Natural killer cell (primary cell): ENCODE data around the gene METTL24. TPM values are rescaled to one million over a fixed set of nuclear protein-coding genes. Genes with fewer than 3 reads are reported as not detected.
"Not testable (repeated sequence)": the region's sequence is repeated elsewhere in the genome, so short reads cannot be mapped to it uniquely, and the experiment has no call there.

Experiments
- ATAC-seq, 3 donors: fragments of 150-1000 bp in 2 of 3; fragments of 200-7000 bp in 1 of 3; cut with Tn5 transposase; 1 replicate in 1 of 3; 2 replicates in 2 of 3; pipeline ENCODE4 v1.10.0; 2021; ENCODE audit warnings: mild to moderate bottlenecking in 2 of 3, moderate library complexity in 2 of 3
- DNase-seq, 2 donors: peaks; one replicate each; pipeline versions ENCODE4 v3.0.0 to v3.0.0-alpha.2; 2013 to 2021; ENCODE audit warnings: mixed read lengths in 1 of 2
- H3K27ac ChIP-seq: one replicate; pipeline ENCODE4 v1.5.1; 2013; ENCODE audit warnings: mild to moderate bottlenecking, low read length
- H3K27me3 ChIP-seq: one replicate; pipeline ENCODE4 v1.6.1; 2013; ENCODE audit warnings: low read length; ENCODE audit not compliant: control insufficient read depth, insufficient read depth
- H3K36me3 ChIP-seq: one replicate; pipeline ENCODE4 v1.6.1; 2013; ENCODE audit warnings: low read length; ENCODE audit not compliant: control insufficient read depth, insufficient read depth
- H3K4me1 ChIP-seq: one replicate; pipeline ENCODE4 v1.6.1; 2013; ENCODE audit warnings: low read length; ENCODE audit not compliant: control insufficient read depth, insufficient read depth
- H3K4me3 ChIP-seq: one replicate; pipeline ENCODE4 v1.5.1; 2013; ENCODE audit warnings: low read length
- H3K9me3 ChIP-seq: one replicate; pipeline ENCODE4 v1.6.1; 2013; ENCODE audit warnings: low read length; ENCODE audit not compliant: control insufficient read depth, insufficient read depth
- H3K27ac Mint-ChIP-seq, 2 donors: one replicate each; pipeline ENCODE4 v1.8.0; 2022; ENCODE audit warnings: mild to moderate bottlenecking in 2 of 2, mixed read lengths in 2 of 2, moderate library complexity in 1 of 2
- H3K27me3 Mint-ChIP-seq, 2 donors: one replicate each; pipeline ENCODE4 v1.8.0; 2022; ENCODE audit warnings: low read depth in 2 of 2, mixed read lengths in 2 of 2
- H3K36me3 Mint-ChIP-seq: one replicate; pipeline ENCODE4 v1.8.0; 2022; ENCODE audit warnings: mixed read lengths
- H3K4me1 Mint-ChIP-seq, 2 donors: one replicate each; pipeline ENCODE4 v1.8.0; 2022; ENCODE audit warnings: mixed read lengths in 2 of 2
- H3K4me3 Mint-ChIP-seq: one replicate; pipeline ENCODE4 v1.8.0; 2022; ENCODE audit warnings: mild to moderate bottlenecking, moderate library complexity, mixed read lengths
- H3K9me3 Mint-ChIP-seq, 2 donors: one replicate each; pipeline ENCODE4 v1.8.0; 2022; ENCODE audit warnings: mixed read lengths in 2 of 2
- WGBS: methylation state at CpG from one replicate; pipeline ENCODE4 v1.1.7; 2013; ENCODE audit warnings: missing lambda C conversion rate; ENCODE audit not compliant: insufficient coverage; 5-methylcytosine and 5-hydroxymethylcytosine counted together
- intact Hi-C: fragments of 100-400 bp; cut with micrococcal nuclease; formaldehyde crosslinking; loops from one replicate; pipeline ENCODE4 v1.14.2; 2022
- total RNA-seq, 4 donors: library from RNA; stranded (reverse); fragments of 120-200 nt in 1 of 4; gene quantifications; one replicate each; pipeline versions ENCODE4 v1.2.3 to v1.2.4, GENCODE V29; 2013 to 2022
- TF ChIP-seq, protein P1 (sequence below): fragments of 200-600 bp; IDR thresholded peaks from one replicate; pipeline ENCODE4 v1.8.0; 2022; ENCODE audit warnings: antibody characterized with exemption

Gene METTL24
- total RNA-seq, 3 donors from 2014 or later (not counting 1 experiment from before 2014, with no cell fraction given) = 0.24 to 1.00 TPM; not detected in 1

DNA sequence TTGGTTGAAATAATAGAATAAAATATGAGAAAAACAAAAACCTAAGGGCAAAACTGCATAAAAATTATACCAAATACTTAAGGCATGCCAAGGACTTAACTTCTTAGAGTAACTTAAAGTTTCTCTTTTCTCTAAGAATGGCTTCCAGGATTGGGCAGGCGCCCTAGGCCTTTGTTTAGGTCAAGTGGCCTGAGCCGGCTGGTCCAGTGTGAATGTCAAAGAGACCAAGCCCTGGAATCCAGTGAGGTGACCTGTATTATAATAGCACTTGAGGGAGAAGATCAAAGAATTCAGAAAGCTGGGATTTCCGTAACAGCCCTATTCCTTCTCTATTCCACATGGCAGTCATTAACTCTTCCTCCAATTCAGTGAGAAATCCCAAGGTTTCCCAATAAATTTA, 6.6 kb downstream of the METTL24 start:
- H3K9me3 ChIP-seq = no peaks in the 10 kb centered on the region
- TF ChIP-seq, protein P1, sequence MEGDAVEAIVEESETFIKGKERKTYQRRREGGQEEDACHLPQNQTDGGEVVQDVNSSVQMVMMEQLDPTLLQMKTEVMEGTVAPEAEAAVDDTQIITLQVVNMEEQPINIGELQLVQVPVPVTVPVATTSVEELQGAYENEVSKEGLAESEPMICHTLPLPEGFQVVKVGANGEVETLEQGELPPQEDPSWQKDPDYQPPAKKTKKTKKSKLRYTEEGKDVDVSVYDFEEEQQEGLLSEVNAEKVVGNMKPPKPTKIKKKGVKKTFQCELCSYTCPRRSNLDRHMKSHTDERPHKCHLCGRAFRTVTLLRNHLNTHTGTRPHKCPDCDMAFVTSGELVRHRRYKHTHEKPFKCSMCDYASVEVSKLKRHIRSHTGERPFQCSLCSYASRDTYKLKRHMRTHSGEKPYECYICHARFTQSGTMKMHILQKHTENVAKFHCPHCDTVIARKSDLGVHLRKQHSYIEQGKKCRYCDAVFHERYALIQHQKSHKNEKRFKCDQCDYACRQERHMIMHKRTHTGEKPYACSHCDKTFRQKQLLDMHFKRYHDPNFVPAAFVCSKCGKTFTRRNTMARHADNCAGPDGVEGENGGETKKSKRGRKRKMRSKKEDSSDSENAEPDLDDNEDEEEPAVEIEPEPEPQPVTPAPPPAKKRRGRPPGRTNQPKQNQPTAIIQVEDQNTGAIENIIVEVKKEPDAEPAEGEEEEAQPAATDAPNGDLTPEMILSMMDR = no peak
- no peaks in the 10 kb centered on the region for H3K4me1 ChIP-seq
- no peak overlapping the region for H3K4me3 ChIP-seq
- H3K36me3 Mint-ChIP-seq = no peaks in the 10 kb centered on the region
- DNase-seq (no peak), ATAC-seq (no peak)
- no peaks in the 10 kb centered on the region for H3K9me3 Mint-ChIP-seq
- H3K4me1 Mint-ChIP-seq = peaks cover 0 to 2% of the 10 kb centered on the region in 2 donors
- H3K27ac Mint-ChIP-seq = no peak overlapping the region
- peaks cover 1% of the 10 kb centered on the region for H3K27me3 ChIP-seq
- H3K27ac ChIP-seq = no peak overlapping the region
- intact Hi-C loops = no loop called here
- H3K36me3 ChIP-seq = no peaks in the 10 kb centered on the region
- WGBS = 86% methylated on average over 2 of the region's 3 CpGs
- H3K27me3 Mint-ChIP-seq = peaks cover 10 to 15% of the 10 kb centered on the region in 2 donors
- no peak overlapping the region for H3K4me3 Mint-ChIP-seq

DNA sequence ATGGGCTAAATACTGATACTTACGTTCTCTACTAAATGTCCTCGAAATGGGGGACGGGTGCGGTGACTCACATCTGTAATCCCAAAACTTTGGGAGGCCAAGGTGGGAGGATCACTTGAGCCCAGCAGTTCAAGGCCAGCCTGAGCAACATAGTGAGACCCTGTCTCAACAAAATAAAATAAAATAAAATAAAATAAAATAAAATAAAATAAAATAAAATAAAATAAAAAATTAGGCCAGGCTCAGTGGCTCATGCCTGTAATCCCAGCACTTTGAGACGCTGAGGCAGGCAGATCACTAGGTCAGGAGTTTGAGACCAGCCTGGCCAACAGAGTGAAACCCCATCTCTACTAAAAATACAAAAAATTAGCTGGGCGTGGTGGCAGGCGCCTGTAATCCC, 7.6 kb downstream of the METTL24 start:
- DNase-seq, H3K4me1 Mint-ChIP-seq, H3K27ac ChIP-seq, H3K4me3 ChIP-seq, intact Hi-C loops, H3K4me3 Mint-ChIP-seq, H3K9me3 ChIP-seq, H3K27me3 ChIP-seq, H3K27me3 Mint-ChIP-seq, H3K36me3 Mint-ChIP-seq, H3K9me3 Mint-ChIP-seq, H3K36me3 ChIP-seq, H3K27ac Mint-ChIP-seq, H3K4me1 ChIP-seq, ATAC-seq: not testable (repeated sequence)
- WGBS = 100% methylated on average over 5 of the region's 7 CpGs

DNA sequence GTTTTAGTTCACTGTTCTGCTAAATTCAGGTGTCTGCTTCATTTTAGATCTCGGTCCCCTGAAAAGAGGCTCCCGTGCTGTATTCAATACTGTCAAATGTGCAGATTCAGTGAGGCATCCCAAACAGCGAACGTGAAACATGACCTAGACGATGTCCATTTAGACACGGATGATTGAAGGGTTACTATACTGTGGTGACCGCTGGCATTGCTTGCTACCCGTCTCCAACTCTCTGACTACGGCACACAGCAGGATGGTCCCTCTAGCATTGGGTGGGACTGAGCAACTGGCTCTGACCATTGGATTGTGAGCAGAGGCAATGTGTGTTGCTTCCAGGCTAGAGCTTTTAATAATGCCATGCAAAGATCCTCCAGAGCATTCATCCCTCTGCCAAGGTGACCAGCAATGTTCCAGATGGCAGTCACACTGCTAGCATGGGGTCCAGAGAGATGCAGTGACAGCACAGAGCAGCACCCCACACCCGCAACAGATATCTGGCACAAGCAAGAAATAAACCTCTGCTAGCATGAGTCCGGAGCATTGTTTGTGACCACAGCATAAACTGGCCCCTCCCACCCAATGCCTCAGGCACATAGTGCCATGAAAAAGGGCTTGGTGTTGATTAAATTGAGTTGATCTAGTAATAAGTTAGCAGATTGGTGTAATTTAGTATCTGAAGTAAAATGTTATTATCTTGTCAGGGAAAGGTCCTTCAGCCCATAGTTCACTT, 9.0 kb downstream of the METTL24 start:
- WGBS = 93% methylated on average over 11 of the region's 11 CpGs
- no peaks in the 10 kb centered on the region for H3K4me1 ChIP-seq
- H3K36me3 ChIP-seq = no peaks in the 10 kb centered on the region
- H3K4me1 Mint-ChIP-seq = no peaks in the 10 kb centered on the region
- intact Hi-C loops = no loop called here
- TF ChIP-seq, protein P1 = no peak
- no peaks in the 10 kb centered on the region for H3K9me3 Mint-ChIP-seq
- no peak overlapping the region for H3K27ac Mint-ChIP-seq
- H3K27me3 Mint-ChIP-seq = no peaks in the 10 kb centered on the region
- ATAC-seq (no peak), DNase-seq (no peak)
- no peak overlapping the region for H3K27ac ChIP-seq
- no peaks in the 10 kb centered on the region for H3K27me3 ChIP-seq
- H3K4me3 ChIP-seq = no peak overlapping the region
- no peaks in the 10 kb centered on the region for H3K36me3 Mint-ChIP-seq
- no peak overlapping the region for H3K4me3 Mint-ChIP-seq
- no peaks in the 10 kb centered on the region for H3K9me3 ChIP-seq

DNA sequence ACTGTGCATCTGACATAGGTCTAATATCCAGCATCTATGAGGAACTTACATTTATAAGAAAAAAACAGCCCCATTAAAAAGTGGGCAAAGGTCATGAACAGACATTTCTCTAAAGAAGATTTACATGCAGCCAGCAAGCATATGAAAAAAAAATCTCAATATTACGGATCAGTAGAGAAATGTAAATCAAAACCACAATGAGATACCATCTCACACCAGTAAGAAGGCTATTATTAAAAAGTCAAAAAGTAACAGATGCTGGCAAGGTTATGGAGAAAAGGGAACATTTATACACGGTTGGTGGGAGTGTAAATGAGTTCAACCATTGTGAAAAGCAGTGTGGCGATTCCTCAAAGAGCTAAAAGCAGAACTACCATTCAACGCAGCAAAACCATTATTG, 13.1 kb downstream of the METTL24 start:
- H3K27ac Mint-ChIP-seq = no peak overlapping the region
- ATAC-seq (no peak), DNase-seq (no peak)
- H3K27me3 Mint-ChIP-seq = no peaks in the 10 kb centered on the region
- Histone ChIP-seq H3K27me3 (no peaks in the 10 kb centered on the region), H3K9me3 (no peaks in the 10 kb centered on the region), H3K4me3 (no peak overlapping the region), H3K4me1 (no peaks in the 10 kb centered on the region), H3K27ac (no peak overlapping the region), H3K36me3 (no peaks in the 10 kb centered on the region)
- TF ChIP-seq, protein P1 = no peak
- intact Hi-C loops = no loop called here
- H3K4me3 Mint-ChIP-seq = no peak overlapping the region
- no peaks in the 10 kb centered on the region for H3K9me3 Mint-ChIP-seq
- H3K36me3 Mint-ChIP-seq = no peaks in the 10 kb centered on the region
- WGBS = 53% methylated on average over 4 of the region's 4 CpGs
- H3K4me1 Mint-ChIP-seq = no peaks in the 10 kb centered on the region
